HG02642 (cell line): ENCODE results near the gene NPAS3.

ENCODE experiments used
- ATAC-seq: cut with Tn5 transposase; IDR thresholded peaks from one replicate; pipeline ENCODE4 v1.9.1; 2021; ENCODE audit warnings: mild to moderate bottlenecking; ENCODE audit not compliant: unreplicated experiment, poor library complexity

Gene NPAS3

DNA sequence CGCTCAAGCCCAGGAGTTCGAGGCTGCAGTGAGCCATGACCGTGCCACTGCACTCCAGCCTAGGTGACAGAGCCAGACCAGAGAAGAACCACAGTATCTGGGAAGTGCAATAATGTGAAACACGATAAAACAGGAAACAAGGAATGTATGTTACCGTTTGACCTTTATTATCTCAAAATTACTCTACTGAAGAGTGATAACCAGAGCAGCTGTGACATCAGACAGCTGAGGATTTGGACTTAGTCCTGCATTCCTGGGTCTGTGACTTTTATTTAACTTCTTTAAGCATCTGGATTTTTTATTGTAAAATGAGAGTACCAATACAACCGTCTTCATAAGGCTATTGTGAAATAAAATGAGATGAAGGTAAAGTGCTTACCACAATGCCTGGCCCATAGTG lies 806.5 kb downstream of the NPAS3 start:
- ATAC-seq = no peak

DNA sequence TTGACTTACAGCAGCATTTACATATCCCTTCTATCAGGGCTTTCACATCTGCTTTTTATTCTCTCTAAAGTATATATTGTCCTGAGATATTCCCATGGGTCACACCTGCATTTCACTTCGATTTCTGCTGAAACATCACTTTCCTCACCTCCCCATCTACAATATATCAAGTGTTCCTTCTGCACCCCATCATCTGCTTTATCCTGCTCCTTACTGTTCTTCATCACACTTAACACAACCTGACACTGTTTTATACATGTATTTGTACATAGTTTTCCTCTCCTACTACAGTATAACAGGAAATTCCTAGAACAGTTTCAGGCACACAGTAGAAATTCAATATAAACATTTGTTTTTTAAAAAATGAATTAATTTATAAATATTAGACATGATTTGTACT lies 809.1 kb downstream of the NPAS3 start:
- ATAC-seq = no peak

DNA sequence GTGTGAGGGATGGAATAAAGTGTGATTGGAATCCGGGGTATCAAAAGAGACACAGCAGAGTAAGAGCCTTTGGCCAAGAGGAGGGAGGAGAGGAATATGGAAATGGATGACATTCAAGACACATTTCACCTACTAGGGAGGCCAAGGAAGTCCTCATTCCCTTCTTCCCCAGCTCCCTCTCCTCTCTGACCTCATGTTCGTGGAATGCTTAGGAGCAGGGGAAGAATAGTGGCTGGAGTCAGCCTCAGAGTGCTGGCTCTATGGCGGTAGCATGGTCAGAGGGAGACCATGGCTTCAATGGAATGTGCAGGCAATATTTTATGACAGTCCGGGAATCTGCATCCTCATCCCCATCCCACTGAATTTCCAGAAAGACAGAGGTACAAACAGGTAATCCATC lies 815.6 kb downstream of the NPAS3 start:
- ATAC-seq = no peak

DNA sequence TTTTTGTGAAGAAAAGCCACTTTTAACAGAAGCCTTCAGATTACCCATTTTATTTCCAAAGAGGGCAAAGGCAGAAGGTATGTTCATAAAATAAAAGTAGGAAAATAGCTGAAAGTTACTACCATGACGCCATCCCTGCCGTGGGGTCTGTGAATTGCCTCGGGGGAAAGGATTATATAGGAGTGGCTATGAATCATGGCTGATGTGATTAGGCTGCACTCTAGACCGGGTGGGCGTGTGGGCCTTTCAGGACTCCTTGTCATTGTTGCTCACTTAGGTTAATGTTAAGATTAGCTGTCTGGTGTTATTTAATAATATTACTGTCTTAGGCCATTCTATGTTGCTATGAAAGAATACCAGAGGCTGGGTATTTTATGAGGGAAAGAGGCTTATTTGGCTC lies 816.7 kb downstream of the NPAS3 start:
- no peak for ATAC-seq

DNA sequence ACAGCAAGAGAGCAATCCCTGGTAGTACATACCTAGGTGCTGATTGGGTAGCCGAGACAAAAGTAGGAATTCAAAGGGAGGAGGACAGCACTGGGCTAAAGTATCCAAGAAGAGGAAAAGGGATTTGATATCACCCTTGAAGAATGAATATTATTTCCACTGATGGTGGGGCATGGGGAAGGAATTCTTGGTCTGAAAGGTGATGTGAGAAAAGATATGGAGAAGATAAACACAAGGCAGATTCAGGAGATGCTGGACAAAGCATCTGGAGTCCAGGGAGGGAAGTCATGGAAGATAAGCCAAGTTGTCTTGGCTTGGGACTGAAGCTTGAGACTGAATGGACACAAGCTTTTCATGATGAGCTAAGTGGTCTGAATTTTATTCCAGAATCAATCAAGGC lies 818.2 kb downstream of the NPAS3 start:
- no peak for ATAC-seq

DNA sequence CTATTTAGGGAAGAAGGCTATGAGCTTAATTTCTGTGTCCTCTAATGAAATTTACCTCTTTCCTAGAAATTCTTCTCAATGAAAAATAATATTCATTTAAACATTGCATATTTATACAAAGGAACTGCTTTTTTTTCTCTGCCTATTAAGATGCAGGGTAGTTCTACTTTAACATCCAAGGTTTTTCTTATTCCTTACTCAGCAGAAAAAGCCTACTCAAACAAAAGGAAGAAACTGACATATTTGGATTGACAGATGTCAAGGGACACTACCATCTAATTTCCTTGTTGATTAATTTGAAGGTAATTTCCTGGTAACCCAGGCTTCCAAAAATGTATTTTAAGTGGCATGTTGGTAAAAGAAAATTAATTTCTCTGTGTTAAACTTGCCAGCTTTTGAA lies 819.9 kb downstream of the NPAS3 start:
- ATAC-seq = no peak

DNA sequence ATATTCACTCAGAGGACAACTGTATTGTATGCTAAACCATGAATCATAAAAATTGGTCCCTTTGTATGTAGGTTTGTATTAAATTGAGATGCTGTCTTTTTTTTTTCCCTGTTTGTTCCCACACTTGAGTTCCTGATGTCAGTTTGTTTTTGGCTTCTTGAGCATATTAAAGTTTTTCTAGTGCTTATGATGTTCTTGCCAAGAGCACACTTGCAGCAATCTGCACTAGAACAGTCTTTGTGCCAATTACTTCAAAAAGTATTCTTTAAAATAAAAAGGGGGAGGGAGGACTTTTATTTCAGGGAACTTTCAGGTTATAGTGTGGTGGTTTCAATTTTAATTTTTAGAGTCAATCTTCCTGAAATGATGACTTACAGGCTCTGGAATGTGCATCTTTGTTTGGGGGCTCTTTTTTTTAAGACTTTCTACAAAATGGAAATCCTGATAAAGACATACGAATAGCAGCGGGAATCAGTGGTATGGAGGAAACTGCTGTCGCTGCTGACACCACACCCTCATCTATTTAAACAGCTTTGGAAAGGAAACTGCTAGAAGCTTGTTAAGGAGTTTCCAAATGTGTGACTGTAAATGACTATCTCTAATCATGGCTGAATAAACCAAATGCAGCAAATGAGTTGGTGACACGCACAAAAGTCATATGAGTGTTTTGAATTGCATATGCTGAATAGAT lies 823.6 kb downstream of the NPAS3 start:
- ATAC-seq = no peak

DNA sequence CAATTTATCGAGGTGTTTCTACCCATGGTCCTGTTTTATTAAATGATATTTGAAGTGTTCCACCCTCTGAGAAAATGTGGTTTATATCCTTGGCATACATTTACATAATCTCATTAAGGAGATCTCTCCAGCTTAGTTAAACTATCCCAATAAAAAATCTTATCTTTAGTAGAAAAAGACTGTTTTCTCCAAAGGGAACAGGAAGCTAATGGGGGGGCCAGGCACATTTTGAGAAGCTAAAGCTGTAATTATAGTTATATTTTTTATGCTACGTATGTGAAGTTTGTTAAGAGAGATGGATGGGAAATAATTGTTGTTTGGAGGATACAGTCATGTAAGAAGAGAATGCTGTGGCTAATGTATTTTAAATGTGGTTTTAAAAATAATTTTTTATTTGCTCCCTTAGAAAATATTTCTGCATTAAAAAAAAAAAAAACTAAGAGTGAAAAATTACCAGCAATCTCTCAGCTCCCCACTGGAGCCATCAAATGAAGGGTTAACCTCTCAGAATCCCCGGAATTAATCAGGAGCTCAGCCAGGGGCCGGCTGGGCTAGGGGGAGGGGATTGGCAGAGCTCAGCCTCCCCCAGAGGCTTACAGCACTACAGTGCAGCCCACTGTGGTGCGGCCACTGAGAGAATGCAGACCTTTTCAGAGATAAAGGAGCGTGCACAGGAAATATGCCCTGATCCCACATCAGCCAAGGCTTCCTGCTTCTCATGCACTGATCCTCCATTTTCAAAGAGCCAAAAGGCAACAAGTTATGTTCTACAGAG lies 826.4 kb downstream of the NPAS3 start:
- ATAC-seq = no peak

DNA sequence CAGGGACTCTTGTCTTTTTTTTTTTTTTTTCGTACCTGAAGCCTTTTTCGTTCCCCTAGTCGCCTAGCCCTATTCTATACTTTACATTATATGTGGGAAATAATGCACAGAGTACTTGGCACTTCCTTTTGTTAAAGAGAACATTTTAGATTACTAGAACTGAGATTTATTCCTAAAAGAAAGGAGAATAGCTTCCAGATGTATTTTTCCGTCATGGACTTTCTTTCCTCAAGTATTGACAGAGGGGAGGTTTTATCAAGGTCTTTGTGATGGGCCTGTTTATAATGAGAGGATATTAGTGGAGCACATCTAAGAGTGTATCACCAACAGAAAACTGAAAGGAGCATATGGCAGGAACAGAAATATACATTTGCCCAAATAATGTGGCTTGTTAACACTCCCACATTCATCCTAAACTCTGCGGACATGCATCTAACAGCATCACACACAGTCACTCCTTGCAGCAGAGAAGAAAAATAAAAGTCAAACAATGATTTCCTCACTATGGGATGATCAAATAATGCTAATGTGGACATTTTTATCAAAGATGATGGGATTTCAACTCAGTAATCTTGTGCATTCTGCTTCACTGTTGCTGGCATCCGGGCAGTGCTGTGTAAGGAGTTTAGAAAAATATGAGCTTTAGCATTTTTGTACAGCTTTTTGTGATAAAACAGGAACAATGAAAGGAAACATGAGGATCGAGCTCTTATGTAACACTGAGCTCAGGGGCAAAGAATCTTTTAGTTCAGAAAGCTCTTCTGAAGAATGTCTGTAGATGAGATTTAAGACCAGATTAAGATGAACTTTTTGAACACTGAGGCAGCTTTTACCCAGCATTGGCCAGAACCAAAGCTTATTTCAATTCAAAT lies 829.1 kb downstream of the NPAS3 start:
- no peak for ATAC-seq

DNA sequence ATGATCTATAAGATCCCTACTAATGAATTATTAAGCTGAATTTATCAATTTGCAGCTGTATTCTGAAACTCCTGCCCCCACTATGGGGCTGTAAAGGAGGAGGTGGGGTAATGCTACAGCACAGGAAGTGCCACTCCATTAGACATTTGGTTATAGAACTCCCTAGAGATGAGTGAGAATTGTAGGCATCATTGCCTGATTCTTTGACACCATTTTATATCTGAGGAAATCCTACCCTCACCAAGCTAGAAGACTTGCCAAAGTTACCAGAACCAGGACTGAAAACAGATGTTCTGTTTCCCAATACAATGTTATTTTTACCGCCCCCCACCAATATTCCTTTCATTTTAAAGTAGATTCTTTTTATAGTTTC lies 829.8 kb downstream of the NPAS3 start:
- ATAC-seq = no peak

DNA sequence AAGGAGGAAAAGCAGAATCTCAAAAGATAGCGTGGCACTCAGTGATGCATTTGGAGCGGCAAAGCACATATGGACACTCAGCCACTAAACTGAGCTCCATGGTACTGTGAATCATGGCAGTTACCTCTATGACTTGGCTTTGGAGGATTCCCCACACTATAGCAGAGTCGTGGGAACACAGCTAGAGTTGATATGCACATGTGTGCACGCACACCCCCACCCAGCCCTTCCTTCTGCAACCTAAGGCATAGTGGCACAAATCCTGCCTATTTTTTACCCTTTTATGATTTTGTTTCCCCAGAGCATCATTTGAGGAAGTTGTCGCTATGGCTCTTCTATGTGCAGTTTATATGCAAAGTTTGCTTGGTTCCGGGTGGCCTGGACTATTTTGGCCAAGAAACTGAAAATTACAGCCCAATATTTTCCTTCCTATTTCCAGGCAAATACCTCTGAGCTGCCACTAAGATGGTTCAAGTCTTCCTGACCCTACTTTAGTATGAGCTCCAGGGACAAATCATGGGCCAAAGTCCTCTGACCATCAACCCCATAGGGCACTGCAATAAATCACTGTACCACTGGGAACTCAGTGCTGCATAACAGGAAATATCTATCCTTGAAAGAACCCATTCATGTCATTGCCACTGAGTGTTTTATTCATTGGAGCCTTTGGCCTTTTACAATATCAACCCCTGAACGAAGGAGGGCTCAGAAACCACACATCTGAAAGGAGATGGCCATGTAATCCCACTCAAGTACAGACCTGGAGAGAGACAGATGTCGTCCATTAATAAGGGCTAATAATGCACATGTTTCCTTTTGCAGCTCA lies 834.7 kb downstream of the NPAS3 start:
- no peak for ATAC-seq

DNA sequence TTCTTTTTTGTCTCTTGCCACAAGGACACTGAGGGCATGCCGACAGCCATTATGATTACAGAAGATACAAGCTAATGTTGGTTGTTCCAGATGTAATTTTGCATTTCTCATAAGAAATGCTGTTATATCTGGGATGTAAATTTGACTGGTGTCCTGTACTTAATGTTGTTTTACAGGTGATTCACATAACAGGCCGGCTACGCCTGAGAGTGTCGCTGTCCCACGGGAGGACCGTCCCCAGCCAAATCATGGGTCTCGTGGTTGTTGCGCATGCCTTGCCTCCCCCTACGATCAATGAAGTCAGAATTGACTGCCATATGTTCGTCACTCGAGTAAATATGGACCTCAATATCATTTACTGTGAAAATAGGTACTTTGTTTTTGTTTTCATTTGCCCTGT lies 835.5 kb downstream of the NPAS3 start:
- no peak for ATAC-seq

DNA sequence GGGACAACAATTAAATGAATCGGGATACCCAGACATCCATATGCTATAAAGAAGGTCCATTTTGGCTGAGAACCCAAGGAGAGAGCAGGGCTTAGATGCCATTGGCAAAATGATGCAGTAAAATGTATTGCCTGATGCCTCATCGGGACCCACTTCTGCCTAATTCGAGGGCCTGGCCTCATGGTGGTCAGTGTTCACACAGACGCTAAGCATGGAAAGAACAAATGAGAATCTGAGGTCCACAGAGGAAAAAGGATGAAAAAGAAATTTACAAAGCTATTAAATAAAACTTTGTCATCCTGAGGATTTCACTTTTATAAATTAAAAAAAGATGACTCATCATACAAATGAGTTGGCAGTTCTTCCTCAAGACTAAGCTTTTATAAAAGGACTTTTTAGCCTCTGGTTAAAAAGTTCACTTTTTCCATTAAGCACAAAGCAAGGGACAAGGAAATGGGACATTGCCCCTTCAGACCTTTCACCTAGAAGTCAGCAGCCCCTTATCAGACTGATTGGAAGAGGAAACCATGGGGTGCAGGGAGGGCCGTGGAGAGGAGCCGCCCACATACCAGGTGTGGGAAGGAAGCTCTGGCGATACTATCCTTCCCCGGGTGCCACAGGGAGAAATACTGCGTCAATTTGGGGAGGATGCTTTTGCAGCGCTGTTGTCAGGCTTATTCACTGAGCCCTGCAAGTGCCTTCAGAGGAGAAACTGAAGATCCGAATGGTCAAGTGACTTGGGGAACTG lies 836.2 kb downstream of the NPAS3 start:
- ATAC-seq = no peak

DNA sequence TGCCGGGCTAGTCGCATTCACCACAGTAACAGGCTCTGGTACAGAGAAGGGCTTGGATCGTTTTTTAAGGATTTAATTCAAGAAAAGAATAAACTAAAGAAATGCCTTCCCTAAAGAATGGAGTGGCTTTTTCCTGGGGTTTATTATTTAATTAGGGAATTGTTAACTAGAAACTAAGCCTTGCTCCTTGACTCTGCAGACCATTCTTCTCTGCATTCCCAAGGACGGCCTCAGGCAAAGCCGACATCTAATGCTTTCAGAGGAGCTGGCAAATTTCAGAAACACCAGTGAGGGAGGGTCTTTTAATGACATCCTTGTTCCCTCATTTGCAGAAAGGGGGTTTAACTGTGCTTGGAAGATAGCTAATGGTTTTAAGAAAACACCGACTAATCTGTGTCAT lies 838.2 kb downstream of the NPAS3 start:
- no peak for ATAC-seq

DNA sequence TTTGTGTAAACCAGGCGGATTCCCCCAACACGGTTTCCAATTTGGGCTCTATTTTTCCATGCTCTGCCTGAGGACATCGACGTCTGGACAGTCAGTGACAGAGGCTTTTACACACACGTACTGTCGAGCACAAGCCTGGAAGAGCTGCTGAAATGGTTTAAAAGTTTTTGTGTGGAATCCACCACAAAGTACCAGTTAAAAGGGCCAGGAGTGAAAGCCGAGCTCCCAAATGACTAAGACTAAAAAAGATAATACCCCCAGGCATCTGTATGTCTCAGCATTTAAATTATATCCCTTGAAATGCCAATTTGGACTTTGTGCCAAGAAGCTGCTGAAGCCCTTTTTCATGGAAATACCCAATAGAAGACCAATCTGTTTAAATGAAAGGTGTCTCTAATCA lies 839.0 kb downstream of the NPAS3 start:
- no peak for ATAC-seq

DNA sequence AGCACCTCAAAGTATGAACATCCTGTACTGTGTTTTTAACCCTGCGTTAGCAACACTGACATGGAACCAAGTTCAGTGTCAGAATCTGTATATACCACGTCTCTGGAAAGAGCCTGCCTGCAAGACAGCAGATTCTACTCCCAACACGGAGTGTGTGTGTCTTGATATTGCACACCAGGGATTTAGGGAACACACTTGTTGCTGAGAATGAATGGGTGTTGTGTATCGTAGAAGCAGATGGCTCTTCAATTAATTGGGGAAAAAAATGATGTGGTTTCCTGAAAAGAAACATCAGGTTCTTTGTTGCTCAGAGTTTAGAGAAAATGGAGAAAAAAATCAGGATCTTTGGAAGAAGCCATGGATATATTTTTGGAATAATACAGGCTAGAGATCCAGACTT lies 841.4 kb downstream of the NPAS3 start:
- no peak for ATAC-seq

DNA sequence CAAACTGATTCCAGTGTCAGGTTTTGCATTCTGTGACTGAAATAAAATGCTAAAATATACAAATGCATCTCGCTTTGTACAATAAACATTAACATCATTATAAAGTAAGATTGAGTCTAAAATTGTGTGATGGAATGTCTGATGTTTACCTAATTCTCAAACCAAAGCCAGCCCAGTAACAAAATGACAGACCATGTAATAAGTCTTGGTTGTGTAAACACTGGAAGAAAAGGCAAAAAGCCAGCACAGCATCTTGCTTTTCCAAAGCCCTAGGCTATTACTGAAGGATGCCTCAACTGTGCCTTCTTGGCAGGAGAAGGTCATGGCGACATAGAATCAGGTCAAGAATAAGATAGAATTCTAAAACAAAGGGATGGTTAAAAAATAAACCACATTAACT lies 842.6 kb downstream of the NPAS3 start:
- ATAC-seq = no peak

DNA sequence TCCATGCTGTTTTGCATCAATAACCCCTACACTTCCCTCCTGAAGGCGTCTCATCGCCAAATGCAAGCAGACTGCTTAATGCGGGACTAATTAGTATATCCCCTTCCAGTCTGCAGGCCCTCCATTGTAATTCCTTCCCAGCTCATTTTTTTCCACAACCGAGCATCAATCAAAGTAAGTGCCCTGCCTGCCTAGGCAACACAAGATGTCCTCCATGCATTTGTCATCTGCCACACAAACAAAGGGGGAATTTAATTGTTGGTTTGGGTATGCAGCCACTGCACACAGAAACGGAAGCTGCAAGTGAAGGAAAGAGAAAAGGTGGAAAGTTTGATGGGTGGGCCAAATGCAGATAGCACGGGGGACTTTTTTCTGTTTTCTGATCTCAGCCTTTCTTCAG lies 844.2 kb downstream of the NPAS3 start:
- ATAC-seq = no peak

DNA sequence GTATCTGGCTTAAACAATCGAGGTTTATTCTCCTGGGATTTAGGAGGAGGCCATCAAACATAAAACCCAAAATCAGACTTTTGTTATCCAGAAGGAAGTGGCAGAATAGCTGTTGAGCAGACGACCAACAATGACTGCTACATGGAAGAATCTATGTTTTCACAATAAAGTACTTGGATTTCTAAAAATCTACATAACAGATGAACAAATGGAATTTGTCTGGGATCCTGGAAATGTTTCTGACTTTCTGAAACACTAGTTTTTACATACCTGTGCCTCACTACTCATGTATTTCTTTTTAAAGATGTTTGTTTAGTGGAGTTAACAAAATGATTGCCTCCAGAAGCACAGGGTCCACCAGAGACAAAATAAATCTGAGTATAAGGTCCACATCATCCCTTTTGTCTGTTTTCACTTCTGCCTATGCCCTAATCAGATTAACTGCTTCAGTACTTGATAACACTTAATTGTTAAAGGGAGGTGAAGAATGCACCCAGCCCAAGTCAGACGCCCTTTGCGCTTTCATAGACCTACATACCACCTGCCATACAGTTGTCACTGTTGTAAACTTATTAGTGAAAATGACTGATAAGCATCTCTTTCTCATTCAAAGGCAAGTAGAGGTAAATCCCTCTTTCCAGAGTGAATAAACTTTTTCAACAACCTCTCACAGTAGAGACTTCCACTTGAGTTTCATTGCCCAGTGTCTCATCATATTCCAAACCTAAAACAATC lies 847.6 kb downstream of the NPAS3 start:
- ATAC-seq = no peak
